GM19455 (cell line): ENCODE data around the gene PLCB3.

Source experiments
- ATAC-seq: cut with Tn5 transposase; IDR thresholded peaks from one replicate; pipeline ENCODE4 v1.9.1; 2021; ENCODE audit not compliant: unreplicated experiment

PLCB3 gene

GRCh38 chr11:64285885-64286800 lies 34.8 kb downstream of the PLCB3 start:
- no peak for ATAC-seq

- no peak for ATAC-seq
Measured at GRCh38 chr11:64286801-64287159, 35.5 kb downstream of the PLCB3 start.

- no peak for ATAC-seq
Measured at GRCh38 chr11:64287676-64288352, 36.5 kb downstream of the PLCB3 start.

- no peak for ATAC-seq
Measured at GRCh38 chr11:64288353-64288750, 37.0 kb downstream of the PLCB3 start.

- ATAC-seq: no peak
Measured at GRCh38 chr11:64289002-64289564, 37.8 kb downstream of the PLCB3 start.

GRCh38 chr11:64290352-64291261 lies 39.3 kb downstream of the PLCB3 start:
- no peak for ATAC-seq

- ATAC-seq: no peak
Measured at GRCh38 chr11:64291262-64291751, 40.0 kb downstream of the PLCB3 start, which contains the start of gene KCNK4. Gene KCNK4 (plus strand): TSS chr11:64291302. CDS start chr11:64293019, 1,717 bp downstream.

- no peak for ATAC-seq
Measured at GRCh38 chr11:64291752-64292459, 40.6 kb downstream of the PLCB3 start.

GRCh38 chr11:64292460-64293254 lies 41.3 kb downstream of the PLCB3 start:
- no peak for ATAC-seq

GRCh38 chr11:64294774-64295173 lies 43.4 kb downstream of the PLCB3 start:
- no peak for ATAC-seq

GRCh38 chr11:64295760-64296159 lies 44.4 kb downstream of the PLCB3 start:
- ATAC-seq: no peak

GRCh38 chr11:64296236-64296635 lies 44.9 kb downstream of the PLCB3 start:
- no peak for ATAC-seq

- ATAC-seq: no peak
Measured at GRCh38 chr11:64296830-64297698, 45.7 kb downstream of the PLCB3 start.

- ATAC-seq: no peak
Measured at GRCh38 chr11:64297699-64298358, 46.5 kb downstream of the PLCB3 start.

GRCh38 chr11:64298966-64299846 lies 47.9 kb downstream of the PLCB3 start:
- ATAC-seq: no peak

- ATAC-seq: no peak
Measured at GRCh38 chr11:64299847-64300648, 48.7 kb downstream of the PLCB3 start, which contains the start of gene CATSPERZ. Gene CATSPERZ (plus strand): TSS chr11:64300358. CDS start chr11:64300411, 53 bp downstream.
